ENCODE results near the gene MCC.

- TF ChIP-seq POLR2AphosphoS5 (IDR thresholded peaks at IDR 0.05; ENCODE audit: low read depth, low read length) (no peak), REST (IDR thresholded peaks at IDR 0.05; ENCODE audit: insufficient read depth in 1 of 2, low read depth in 2 of 2, low read length in 2 of 2) (no peak), SIN3A (IDR thresholded peaks at IDR 0.05; ENCODE audit: borderline replicate concordance, insufficient read depth, low read length) (no peak)
These were observed 233.1 kb downstream of the MCC start for GRCh38 chr5:113255105-113255504.
